ENCODE results near the gene HSPA12B.
A peak's percentile ranks its signal among the peaks of the same experiment; 100 is the strongest.

Gene HSPA12B

GRCh38 chr20:3749689-3750531 lies 17.4 kb downstream of the HSPA12B start:
- DNase-seq = peak; percentile 46

GRCh38 chr20:3751305-3751674 lies 18.8 kb downstream of the HSPA12B start:
- no peak for DNase-seq

GRCh38 chr20:3751675-3752385 lies 19.3 kb downstream of the HSPA12B start:
- peak; percentile 76 for DNase-seq

GRCh38 chr20:3752386-3752759 lies 19.9 kb downstream of the HSPA12B start:
- no peak for DNase-seq

GRCh38 chr20:3753098-3753497 lies 20.6 kb downstream of the HSPA12B start:
- peak; percentile 75 for DNase-seq

- no peak for DNase-seq
Observed at GRCh38 chr20:3753501-3754275, 21.2 kb downstream of the HSPA12B start.

- no peak for DNase-seq
Observed at GRCh38 chr20:3754276-3754630, 21.8 kb downstream of the HSPA12B start.

GRCh38 chr20:3755269-3755668 lies 22.8 kb downstream of the HSPA12B start:
- no peak for DNase-seq

GRCh38 chr20:3755814-3756480 lies 23.5 kb downstream of the HSPA12B start:
- no peak for DNase-seq

- no peak for DNase-seq
Observed at GRCh38 chr20:3757268-3757667, 24.8 kb downstream of the HSPA12B start.

GRCh38 chr20:3758566-3758965 lies 26.1 kb downstream of the HSPA12B start:
- no peak for DNase-seq

GRCh38 chr20:3759316-3759823 lies 26.9 kb downstream of the HSPA12B start:
- no peak for DNase-seq

- no peak for DNase-seq
Observed at GRCh38 chr20:3759884-3760283, 27.4 kb downstream of the HSPA12B start.

GRCh38 chr20:3760655-3761348 lies 28.3 kb downstream of the HSPA12B start:
- DNase-seq = no peak

- no peak for DNase-seq
Observed at GRCh38 chr20:3763671-3764601, 31.5 kb downstream of the HSPA12B start.

GRCh38 chr20:3764659-3765058 lies 32.2 kb downstream of the HSPA12B start:
- DNase-seq = no peak

GRCh38 chr20:3765171-3765882 lies 32.8 kb downstream of the HSPA12B start:
- no peak for DNase-seq

GRCh38 chr20:3766422-3767109 lies 34.1 kb downstream of the HSPA12B start:
- DNase-seq = no peak

- no peak for DNase-seq
Observed at GRCh38 chr20:3767110-3767426, 34.6 kb downstream of the HSPA12B start.
